Ishikawa (cell line): Measurements from ENCODE around the gene LYL1.

Experiments used
- CEBPB ChIP-seq: IDR thresholded peaks from 2 replicates; pipeline ENCODE4 v1.6.1; 2012
- CREB1 ChIP-seq: IDR thresholded peaks from 2 replicates; pipeline ENCODE4 v1.6.1; 2012; ENCODE audit warnings: low read depth
- EGR1 ChIP-seq: IDR thresholded peaks from 2 replicates; pipeline ENCODE4 v1.6.1; 2012
- EP300 ChIP-seq: IDR thresholded peaks from 2 replicates; pipeline ENCODE4 v1.6.1; 2012; ENCODE audit warnings: borderline replicate concordance
- FOXM1 ChIP-seq: IDR thresholded peaks from 2 replicates; pipeline ENCODE4 v1.6.1; 2012; ENCODE audit warnings: low read depth, borderline replicate concordance
- NFIC ChIP-seq: IDR thresholded peaks from 2 replicates; pipeline ENCODE4 v1.6.1; 2012
- RAD21 ChIP-seq: IDR thresholded peaks from 2 replicates; pipeline ENCODE4 v1.6.1; 2012; ENCODE audit warnings: low read depth
- TAF1 ChIP-seq: IDR thresholded peaks from 2 replicates; pipeline ENCODE4 v1.6.1; 2012; ENCODE audit warnings: low read depth, mild to moderate bottlenecking
- TCF12 ChIP-seq: IDR thresholded peaks from 2 replicates; pipeline ENCODE4 v1.6.1; 2012; ENCODE audit warnings: low read depth
- TEAD4 ChIP-seq: IDR thresholded peaks from 2 replicates; pipeline ENCODE4 v1.6.1; 2012
- YY1 ChIP-seq: IDR thresholded peaks from 2 replicates; pipeline ENCODE4 v1.6.1; 2012; ENCODE audit warnings: low read depth
- ZBTB7A ChIP-seq: IDR thresholded peaks from 2 replicates; pipeline ENCODE4 v1.6.1; 2012; ENCODE audit warnings: low read depth
- TF ChIP-seq, protein P1 (sequence below): IDR thresholded peaks from 2 replicates; pipeline ENCODE4 v1.6.1; 2012
- TF ChIP-seq, protein P2 (sequence below): IDR thresholded peaks from 2 replicates; pipeline ENCODE4 v1.6.1; 2012
- TF ChIP-seq, protein P3 (sequence below): IDR thresholded peaks from 2 replicates; pipeline ENCODE4 v1.6.1; 2012; ENCODE audit warnings: low read depth, mild to moderate bottlenecking

Gene LYL1

DNA sequence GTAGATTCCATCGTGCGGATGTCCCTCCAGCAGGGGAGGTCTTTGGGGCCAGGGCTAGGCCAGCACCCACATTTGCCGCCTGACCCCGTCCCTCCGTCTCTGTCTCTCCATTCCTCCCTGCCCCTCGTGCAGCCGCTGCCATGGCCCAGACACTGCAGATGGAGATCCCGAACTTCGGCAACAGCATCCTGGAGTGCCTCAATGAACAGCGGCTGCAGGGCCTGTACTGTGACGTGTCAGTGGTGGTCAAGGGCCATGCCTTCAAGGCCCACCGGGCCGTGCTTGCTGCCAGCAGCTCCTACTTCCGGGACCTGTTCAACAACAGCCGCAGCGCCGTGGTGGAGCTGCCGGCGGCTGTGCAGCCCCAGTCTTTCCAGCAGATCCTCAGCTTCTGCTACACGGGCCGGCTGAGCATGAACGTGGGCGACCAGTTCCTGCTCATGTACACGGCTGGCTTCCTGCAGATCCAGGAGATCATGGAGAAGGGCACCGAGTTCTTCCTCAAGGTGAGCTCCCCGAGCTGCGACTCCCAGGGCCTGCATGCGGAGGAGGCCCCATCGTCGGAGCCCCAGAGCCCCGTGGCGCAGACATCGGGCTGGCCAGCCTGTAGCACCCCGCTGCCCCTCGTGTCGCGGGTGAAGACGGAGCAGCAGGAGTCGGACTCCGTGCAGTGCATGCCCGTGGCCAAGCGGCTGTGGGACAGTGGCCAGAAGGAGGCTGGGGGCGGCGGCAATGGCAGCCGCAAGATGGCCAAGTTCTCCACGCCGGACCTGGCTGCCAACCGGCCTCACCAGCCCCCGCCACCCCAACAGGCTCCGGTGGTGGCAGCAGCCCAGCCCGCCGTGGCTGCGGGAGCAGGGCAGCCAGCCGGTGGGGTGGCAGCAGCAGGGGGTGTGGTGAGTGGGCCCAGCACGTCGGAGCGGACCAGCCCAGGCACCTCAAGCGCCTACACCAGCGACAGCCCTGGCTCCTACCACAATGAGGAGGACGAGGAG lies 32.7 kb upstream of the LYL1 start:
- TF ChIP-seq, protein P1, sequence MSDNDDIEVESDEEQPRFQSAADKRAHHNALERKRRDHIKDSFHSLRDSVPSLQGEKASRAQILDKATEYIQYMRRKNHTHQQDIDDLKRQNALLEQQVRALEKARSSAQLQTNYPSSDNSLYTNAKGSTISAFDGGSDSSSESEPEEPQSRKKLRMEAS = no peak
- no peak for TF ChIP-seq EGR1
- no peak for TF ChIP-seq CEBPB
- TF ChIP-seq RAD21 = no peak
- TF ChIP-seq, protein P2, sequence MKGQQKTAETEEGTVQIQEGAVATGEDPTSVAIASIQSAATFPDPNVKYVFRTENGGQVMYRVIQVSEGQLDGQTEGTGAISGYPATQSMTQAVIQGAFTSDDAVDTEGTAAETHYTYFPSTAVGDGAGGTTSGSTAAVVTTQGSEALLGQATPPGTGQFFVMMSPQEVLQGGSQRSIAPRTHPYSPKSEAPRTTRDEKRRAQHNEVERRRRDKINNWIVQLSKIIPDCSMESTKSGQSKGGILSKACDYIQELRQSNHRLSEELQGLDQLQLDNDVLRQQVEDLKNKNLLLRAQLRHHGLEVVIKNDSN = no peak
- TF ChIP-seq, protein P3, sequence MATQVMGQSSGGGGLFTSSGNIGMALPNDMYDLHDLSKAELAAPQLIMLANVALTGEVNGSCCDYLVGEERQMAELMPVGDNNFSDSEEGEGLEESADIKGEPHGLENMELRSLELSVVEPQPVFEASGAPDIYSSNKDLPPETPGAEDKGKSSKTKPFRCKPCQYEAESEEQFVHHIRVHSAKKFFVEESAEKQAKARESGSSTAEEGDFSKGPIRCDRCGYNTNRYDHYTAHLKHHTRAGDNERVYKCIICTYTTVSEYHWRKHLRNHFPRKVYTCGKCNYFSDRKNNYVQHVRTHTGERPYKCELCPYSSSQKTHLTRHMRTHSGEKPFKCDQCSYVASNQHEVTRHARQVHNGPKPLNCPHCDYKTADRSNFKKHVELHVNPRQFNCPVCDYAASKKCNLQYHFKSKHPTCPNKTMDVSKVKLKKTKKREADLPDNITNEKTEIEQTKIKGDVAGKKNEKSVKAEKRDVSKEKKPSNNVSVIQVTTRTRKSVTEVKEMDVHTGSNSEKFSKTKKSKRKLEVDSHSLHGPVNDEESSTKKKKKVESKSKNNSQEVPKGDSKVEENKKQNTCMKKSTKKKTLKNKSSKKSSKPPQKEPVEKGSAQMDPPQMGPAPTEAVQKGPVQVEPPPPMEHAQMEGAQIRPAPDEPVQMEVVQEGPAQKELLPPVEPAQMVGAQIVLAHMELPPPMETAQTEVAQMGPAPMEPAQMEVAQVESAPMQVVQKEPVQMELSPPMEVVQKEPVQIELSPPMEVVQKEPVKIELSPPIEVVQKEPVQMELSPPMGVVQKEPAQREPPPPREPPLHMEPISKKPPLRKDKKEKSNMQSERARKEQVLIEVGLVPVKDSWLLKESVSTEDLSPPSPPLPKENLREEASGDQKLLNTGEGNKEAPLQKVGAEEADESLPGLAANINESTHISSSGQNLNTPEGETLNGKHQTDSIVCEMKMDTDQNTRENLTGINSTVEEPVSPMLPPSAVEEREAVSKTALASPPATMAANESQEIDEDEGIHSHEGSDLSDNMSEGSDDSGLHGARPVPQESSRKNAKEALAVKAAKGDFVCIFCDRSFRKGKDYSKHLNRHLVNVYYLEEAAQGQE = no peak
- no peak for TF ChIP-seq NFIC
- no peak for TF ChIP-seq ZBTB7A
- TF ChIP-seq TCF12 = no peak
- TF ChIP-seq EP300 = no peak
- TF ChIP-seq TEAD4 = no peak
- no peak for TF ChIP-seq CREB1
- TF ChIP-seq FOXM1 = no peak

DNA sequence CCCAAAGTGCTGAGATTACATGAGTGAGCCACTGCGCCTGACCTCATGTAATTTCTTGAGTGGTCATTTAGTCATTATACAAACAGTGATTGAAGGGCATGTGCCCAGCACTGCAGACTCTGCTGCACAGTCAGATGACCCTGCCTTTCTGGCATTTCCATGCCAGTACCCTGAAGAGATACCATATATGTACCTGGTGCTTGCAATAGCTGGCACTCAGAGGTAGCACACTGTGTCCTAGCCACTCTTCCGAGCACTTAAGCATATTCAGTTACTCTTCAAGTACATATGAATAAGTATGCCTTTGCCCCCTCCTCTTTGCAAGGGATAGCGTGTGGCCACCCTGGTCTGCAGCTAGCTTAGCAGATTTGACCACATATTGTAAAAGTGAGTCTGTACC lies 32.0 kb upstream of the LYL1 start:
- no peak for TF ChIP-seq NFIC
- TF ChIP-seq CEBPB = no peak
- no peak for TF ChIP-seq EGR1
- TF ChIP-seq, protein P3 = no peak
- TF ChIP-seq CREB1 = no peak
- TF ChIP-seq RAD21 = no peak
- no peak for TF ChIP-seq ZBTB7A
- no peak for TF ChIP-seq EP300
- no peak for TF ChIP-seq FOXM1
- TF ChIP-seq TCF12 = no peak
- TF ChIP-seq, protein P1 = no peak
- no peak for TF ChIP-seq TAF1
- TF ChIP-seq, protein P2 = no peak
- no peak for TF ChIP-seq TEAD4
- TF ChIP-seq YY1 = no peak

DNA sequence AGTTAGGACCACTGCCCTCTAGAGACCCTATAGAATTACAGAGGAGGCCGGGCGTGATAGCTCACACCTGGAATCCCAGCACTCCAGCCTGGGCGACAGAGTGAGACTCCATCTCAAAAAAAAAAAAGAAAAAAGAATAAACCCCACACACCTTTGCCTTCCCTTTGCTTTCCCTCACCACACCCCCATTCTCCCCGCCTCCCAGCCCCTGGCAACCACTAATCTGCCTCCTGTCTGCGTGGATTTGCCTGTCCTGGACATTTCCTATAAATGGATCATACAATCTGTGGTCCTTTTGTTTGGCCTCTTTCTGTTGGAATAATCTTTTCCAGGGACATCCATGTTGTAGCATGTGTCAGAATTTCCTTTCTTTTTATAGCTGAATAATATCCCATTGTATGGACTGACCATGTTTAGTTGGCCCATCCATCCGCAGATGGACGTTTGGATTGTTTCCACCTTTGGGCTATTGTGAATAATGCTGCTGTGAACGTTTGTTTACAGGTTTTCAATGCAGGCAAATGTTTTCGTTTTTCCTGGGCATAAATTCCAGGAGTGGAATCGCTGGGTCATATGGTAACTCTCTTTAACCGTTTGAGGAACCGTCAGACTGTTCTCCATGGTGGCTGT lies 30.7 kb upstream of the LYL1 start:
- TF ChIP-seq YY1 (no peak), CEBPB (no peak)

DNA sequence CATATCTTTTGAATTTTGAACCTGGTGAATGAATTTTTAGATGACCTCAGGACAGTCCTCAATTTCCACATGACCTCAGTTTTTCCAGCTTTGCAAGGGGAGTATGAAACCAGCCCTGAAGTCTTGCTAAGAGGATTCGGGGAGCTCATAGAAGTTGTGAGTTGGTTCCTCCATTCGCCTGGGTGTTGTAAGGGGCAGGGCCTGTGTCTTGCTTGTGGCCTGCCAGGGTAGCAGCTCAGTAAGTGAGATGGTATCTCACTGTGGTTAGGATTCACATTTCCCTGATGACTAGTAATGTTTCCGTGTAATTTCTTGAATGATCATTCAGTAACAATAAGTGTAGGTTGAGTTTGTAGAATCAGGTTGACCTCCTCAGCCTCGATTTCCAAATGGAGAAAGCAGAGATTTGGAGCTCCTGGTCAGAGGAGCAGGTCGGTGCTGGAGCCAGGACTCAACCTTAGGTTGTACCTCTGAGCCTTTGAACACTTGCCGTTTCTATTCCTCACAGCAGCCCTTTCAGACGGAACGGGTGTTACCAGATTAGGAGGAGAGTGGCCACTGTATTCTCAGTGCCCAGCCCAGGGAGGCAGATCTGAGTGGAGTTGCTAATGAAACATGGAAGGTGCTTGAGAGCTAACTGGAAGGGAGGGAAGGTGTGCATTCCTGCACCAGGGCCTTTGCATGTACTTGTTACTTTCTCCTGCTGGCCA lies 30.0 kb upstream of the LYL1 start:
- TF ChIP-seq EGR1 = no peak
- TF ChIP-seq YY1 = no peak
- TF ChIP-seq CEBPB = no peak
- TF ChIP-seq TEAD4 = no peak
- TF ChIP-seq EP300 = no peak
- no peak for TF ChIP-seq RAD21
- no peak for TF ChIP-seq TCF12
- TF ChIP-seq NFIC = no peak
- no peak for TF ChIP-seq TAF1

DNA sequence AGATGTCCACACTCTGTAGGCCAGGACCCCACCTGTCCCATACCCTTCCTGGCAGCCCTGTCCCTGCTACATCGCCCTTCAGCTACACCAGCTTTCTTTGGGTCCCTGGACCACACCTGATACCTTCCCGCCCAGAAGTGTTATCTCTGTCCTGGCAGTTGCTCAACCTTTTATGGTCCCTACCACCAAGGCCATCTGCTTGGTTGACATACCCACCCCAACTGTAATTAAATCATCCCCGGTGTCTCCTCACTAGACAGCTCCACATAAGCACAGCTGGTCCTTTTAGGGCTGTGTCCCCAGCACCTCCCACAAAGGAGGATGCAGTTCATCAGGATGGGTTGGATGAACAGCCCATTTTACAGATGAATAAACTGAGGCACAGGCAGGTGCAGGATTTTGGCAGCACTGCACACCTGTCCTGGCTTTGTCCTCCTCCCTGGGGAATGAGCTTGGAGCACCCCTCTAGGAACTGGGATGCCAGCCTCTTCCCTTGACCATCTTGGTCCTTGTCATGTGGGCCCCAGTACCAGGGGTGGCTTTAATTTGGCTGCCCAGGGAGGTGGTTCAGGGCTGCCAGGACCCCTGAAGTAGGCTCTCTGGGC lies 28.3 kb upstream of the LYL1 start:
- no peak for TF ChIP-seq YY1
- TF ChIP-seq, protein P2 = no peak
- TF ChIP-seq ZBTB7A = no peak
- no peak for TF ChIP-seq EGR1
- no peak for TF ChIP-seq TEAD4
- no peak for TF ChIP-seq RAD21
- no peak for TF ChIP-seq NFIC
- TF ChIP-seq TCF12 = no peak
- no peak for TF ChIP-seq TAF1
- TF ChIP-seq EP300 = no peak
- TF ChIP-seq CREB1 = no peak
- TF ChIP-seq FOXM1 = no peak
- TF ChIP-seq CEBPB = no peak
- TF ChIP-seq, protein P1 = no peak
- TF ChIP-seq, protein P3 = no peak
